Astrocyte of the spinal cord (primary cell): ENCODE results near the gene FBXO24.

ENCODE experiments used
- DNase-seq: peaks from one replicate; pipeline ENCODE4 v3.0.0; 2011; ENCODE audit warnings: low read depth, low spot score
- H3K4me3 ChIP-seq: 2 replicates; pipeline ENCODE4 v1.5.1; 2011; ENCODE audit warnings: low read depth, mild to moderate bottlenecking, low read length, moderate library complexity
- in situ Hi-C: cut with HindIII; loops from 2 replicates; pipeline ENCODE4 v1.10.0; 2017; ENCODE audit warnings: low sequenced_read_pairs
- TF ChIP-seq, protein P1 (sequence below): IDR thresholded peaks from 2 replicates; pipeline ENCODE4 v1.5.1; 2012; ENCODE audit warnings: low read depth, mild to moderate bottlenecking, low read length, inconsistent platforms

FBXO24 gene

DNA sequence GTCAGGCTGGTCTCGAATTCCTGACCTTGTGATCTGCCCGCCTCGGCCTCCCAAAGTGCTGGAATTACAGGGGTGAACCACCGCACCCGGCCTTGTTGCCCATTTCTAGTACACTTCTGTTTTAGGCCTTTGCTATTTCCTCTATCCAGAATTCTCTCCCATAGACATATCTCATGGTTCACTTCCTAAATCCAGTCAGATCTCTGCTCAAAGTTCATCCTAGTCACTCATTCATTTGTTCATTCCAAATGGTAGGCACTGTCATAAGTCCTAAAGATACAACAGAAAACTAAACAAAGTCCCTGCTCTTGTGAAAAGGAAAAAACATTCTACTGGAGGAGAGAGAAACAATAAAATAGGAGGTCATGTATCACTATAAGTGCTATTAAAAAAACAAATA, 23.8 kb downstream of the FBXO24 start:
- no peak for DNase-seq
- in situ Hi-C loops = no loop called here
- no peak overlapping the region for H3K4me3 ChIP-seq
- TF ChIP-seq, protein P1, sequence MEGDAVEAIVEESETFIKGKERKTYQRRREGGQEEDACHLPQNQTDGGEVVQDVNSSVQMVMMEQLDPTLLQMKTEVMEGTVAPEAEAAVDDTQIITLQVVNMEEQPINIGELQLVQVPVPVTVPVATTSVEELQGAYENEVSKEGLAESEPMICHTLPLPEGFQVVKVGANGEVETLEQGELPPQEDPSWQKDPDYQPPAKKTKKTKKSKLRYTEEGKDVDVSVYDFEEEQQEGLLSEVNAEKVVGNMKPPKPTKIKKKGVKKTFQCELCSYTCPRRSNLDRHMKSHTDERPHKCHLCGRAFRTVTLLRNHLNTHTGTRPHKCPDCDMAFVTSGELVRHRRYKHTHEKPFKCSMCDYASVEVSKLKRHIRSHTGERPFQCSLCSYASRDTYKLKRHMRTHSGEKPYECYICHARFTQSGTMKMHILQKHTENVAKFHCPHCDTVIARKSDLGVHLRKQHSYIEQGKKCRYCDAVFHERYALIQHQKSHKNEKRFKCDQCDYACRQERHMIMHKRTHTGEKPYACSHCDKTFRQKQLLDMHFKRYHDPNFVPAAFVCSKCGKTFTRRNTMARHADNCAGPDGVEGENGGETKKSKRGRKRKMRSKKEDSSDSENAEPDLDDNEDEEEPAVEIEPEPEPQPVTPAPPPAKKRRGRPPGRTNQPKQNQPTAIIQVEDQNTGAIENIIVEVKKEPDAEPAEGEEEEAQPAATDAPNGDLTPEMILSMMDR = no peak

- peak within 1 kb of the TSS; percentile 78 for H3K4me3 ChIP-seq
- TF ChIP-seq, protein P1 = no peak
- in situ Hi-C loops = no loop called here
- peak; percentile 100 for DNase-seq
Observed at GRCh38 chr7:100611983-100612729, 26.0 kb downstream of the FBXO24 start, which contains the start of gene MOSPD3. MOSPD3 (plus strand) TSS chr7:100612540; CDS start chr7:100612792, 252 bp downstream.

DNA sequence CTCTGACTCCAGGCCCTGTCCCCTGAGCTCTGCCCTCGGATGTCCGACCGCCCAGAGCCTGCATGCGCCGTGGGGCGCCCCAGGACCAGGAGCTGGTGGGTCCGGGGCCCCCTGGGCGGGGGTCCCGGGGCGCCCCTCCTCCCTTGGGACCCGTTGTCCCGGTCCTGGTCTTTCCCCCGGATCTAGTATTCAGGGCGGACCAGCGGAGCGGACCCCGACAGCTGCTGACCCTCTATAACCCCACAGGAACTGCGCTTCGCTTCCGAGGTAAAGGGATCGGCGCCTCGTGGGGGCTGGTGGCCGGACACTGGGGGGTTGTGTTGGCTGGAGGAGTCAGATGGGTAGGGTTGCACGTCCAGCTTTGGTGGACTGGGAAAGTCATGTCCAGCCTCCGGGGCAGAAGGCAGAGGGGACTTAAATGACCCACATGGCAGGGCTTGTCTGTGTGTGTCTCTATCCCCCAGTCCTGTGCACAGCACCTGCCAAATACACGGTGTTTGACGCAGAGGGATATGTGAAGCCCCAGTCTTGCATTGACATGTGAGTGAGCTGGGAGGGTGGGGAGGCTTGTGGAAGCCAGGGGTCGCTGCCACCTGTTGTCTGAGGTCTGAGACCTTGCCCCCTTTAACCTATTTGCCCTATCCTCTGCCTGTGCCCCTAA, 26.7 kb downstream of the FBXO24 start:
- peak; percentile 5 for DNase-seq

DNA sequence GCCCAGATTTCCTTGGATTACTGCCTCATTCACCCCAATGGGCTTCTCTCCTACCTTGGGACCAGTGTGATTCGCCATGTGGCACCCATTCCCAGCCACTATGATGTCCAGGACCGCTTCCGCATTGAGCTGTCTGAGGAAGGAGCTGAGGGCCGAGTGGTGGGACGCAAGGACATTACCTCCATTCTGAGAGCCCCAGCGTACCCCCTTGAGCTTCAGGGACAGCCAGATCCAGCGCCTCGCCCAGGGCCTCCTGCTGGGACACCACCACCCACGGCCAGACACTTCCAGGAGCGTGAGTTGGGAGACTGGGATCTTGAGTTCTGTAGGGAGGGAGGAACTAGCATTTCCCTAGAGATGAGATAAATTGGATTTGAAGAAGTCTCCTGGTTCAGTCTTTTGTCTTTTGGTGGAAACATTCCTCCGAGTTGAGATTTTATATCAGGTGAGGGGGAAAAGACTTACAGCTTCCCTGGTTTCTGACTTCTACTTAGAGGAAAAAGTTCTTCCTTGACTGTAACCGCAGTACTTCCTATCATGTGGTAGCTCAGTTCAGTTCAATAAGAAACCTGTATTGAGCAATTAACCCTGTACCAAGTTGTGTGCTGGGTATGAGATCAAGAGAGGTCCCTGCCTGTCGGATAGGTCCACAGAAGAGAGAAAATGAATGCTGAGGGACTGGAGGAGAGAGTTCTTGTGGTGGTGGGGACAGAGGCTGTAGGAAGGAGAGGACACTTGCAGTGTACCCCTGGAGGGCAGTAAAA, 27.5 kb downstream of the FBXO24 start:
- DNase-seq = no peak
- H3K4me3 ChIP-seq = peak overlapping the region; percentile 78
- in situ Hi-C loops = no loop called here
- TF ChIP-seq, protein P1 = no peak

More for the DNA sequence above, 26.7 kb downstream of the FBXO24 start:
- in situ Hi-C loops = no loop called here
- TF ChIP-seq, protein P1 = peak; percentile 14
- H3K4me3 ChIP-seq = peak overlapping the region; percentile 78

GRCh38 chr7:100614308-100614861, 28.3 kb downstream of the FBXO24 start:
- in situ Hi-C loops = no loop called here
- no peak for DNase-seq
- TF ChIP-seq, protein P1 = no peak
- H3K4me3 ChIP-seq = no peak overlapping the region

DNA sequence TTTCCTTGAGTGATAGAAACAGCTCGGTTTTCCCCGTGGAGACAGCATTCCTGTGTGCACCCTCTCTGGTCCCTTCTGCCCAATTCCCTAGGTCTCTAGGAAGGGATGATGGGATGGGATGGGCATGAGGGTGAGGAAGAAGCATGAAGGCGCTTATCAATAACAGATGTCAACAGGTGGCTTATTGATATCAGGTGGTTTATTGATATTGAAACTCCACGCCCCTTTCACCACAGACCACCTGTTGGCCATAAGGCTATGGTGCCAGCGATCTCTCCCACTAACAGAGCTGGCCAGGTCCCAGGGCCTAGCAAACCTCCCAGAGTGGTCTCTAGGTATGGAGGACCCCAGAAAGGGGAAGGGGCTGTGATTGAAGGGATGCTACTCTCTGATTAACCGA, 34.1 kb downstream of the FBXO24 start:
- in situ Hi-C loops = no loop called here
- TF ChIP-seq, protein P1 = no peak

More for the DNA sequence above, 34.1 kb downstream of the FBXO24 start:
- no peak overlapping the region for H3K4me3 ChIP-seq
- DNase-seq = no peak
